Effector CD4-positive, alpha-beta T cell (primary cell): Measurements from ENCODE around the gene C14orf132.

Source experiments
- DNase-seq: peaks from one replicate; pipeline ENCODE4 v3.0.0-alpha.2; 2020

C14orf132 gene

GRCh38 chr14:96121660-96122395 is 82.7 kb downstream of the C14orf132 start:
- no peak for DNase-seq

- DNase-seq = no peak
These were observed 83.3 kb downstream of the C14orf132 start for GRCh38 chr14:96122496-96122895.

DNA sequence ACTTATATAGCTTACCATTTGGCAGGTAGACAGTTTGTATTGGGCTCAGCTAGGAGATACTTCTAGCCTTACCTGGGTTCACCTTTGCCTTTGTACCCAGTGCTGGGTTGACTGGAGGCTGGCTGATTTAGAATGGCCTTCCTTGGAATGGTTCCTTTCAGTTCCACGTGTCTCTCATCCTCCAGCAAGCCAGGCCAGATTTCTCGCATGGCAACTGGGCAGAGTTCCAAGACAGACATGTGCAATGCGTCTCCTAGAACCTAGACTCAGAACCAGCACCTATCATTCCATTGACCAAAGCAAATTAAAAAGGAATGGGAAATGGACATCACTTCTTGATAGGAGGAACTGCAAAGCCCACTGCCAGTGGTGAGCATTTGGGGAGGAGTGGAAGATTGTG is 86.4 kb downstream of the C14orf132 start:
- no peak for DNase-seq

GRCh38 chr14:96126339-96126782 is 87.2 kb downstream of the C14orf132 start:
- DNase-seq = peak; percentile 9

GRCh38 chr14:96126783-96127271 is 87.7 kb downstream of the C14orf132 start:
- no peak for DNase-seq

GRCh38 chr14:96129128-96129736 is 90.1 kb downstream of the C14orf132 start:
- DNase-seq = no peak

GRCh38 chr14:96130391-96130790 is 91.2 kb downstream of the C14orf132 start:
- DNase-seq = no peak

DNA sequence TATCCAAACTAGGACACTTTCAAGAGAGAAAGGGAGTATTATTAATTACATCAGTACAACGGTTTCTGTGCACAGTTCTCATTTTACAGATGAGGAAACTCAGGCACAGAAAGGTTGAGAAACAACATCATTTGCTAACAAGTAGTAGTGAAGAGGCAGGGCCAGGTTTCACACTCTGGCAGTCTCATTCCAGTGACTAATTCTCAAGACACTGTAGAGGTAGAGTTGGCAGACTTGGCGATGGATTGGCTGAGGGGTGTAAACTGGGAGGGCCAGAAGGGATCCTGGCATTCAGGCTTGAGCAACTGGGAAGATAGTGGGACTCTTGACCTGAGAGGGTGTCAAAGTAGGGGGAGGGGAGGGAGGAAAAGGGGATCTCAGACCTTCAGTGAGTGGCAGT is 91.7 kb downstream of the C14orf132 start:
- DNase-seq = no peak

DNA sequence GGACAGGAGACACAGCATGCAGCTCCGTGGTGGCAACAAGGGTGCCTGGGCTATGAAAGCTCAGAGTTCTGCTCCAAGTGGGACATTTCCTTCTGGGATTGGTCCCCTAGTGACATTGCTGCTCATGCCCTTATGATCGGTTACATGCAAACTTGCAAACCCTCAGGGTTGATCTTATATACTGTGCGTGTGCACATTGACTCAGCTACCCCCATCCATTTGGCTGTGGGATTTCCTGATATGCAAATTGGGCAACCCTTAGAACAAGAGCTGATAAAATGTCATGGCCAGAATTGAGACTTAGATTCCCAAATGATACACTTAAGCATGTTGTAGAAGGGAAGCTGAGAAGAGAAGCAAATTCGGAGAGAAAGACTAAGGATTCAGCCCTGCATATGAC is 92.7 kb downstream of the C14orf132 start:
- DNase-seq = no peak

DNA sequence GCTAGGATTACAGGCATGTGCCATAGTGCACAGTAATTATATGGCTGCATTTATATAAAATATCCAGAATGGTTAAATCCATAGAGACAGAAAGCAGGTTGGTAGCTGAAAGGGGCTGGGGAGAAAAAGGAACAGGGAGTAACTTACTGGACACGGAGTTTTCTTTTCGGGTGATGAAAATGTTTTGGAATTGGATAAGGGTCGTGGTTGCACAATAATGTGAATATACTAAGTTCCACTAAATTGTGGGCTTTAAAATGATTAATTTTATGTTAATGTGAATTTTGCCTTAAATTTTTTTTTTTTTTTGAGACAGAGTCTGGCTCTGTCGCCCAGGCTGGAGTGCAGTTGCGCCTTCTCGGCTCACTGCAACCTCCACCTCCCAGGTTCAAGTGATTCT is 95.3 kb downstream of the C14orf132 start:
- DNase-seq = no peak

DNA sequence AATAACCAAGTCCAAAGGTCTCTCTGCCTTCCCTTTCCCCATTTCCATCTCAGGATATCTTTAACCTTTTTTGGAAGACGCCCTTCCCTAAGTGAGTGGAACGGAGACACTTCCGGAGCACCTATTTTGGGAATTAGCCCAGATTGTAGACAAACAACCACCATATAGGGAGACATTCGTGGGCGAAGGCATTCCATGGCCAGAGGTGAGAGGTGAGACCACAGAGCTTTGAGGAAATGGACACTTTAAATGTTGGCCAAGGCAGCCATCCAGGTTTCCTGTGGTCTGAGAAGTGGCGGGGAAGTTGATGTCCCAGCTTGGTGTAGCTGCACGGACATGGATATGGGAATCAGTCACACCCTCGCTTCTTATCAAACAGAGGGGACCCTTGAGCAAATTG is 96.1 kb downstream of the C14orf132 start:
- no peak for DNase-seq

- no peak for DNase-seq
These were observed 97.3 kb downstream of the C14orf132 start for GRCh38 chr14:96136371-96137005.

DNA sequence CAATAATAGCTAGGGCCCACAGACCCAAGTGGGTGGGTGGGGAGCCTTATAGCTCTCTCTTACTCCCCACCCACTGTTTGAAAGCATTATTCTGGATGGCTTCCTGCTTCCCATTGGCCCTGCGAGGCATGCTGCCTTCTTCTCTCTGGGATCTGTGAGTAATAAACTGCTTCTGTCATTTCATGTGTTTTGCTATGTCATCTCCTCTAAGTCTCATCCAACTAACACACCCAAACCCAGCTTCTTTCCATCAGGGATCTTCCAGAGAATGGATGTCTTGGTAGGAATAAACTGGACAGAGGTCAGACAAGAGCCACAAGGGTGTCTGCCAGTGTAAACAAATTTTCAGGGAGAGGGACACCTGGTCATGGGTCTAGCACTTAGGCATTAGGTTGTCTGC is 99.1 kb downstream of the C14orf132 start:
- no peak for DNase-seq

GRCh38 chr14:96139169-96139568 is 100.0 kb downstream of the C14orf132 start:
- no peak for DNase-seq

DNA sequence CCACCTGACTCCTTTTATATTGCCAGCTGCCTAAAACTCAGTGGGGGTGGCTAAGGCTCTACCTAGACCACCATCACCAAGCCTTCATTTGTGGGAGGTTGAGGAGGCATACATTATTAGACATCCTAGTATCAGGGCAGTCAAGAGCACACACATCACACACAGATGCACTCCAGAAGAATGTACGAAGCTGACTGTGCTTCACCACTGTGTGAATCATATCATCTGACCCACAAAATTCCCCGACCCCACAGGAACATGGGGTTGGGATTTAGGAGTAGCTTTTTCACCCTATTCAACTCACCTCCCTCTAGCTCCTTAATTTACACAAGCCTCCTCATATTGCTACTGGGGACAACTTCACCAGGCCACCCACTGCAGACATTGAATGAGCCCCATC is 100.7 kb downstream of the C14orf132 start:
- no peak for DNase-seq

DNA sequence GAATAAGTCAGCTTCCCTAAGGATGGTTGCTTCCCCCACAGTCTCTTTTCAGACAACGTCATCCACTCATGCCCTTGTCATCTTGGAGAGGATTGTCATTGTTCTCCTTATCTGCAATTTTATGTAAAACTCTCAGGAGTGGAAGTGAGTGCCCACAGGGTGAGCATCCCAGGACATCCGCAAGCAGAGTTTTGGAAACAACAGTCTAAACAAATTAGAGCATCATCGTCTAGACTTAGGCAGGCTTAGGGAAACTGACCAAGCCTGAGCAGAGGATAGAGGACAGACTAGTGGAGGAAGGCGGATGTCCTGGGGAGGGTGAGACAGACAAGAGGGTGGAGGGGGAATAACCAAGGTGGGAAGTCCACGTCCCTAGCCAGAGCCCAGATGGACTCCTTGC is 101.8 kb downstream of the C14orf132 start:
- no peak for DNase-seq
